CD4-positive, alpha-beta T cell treated with Interleukin-12 subunit alpha and Interleukin-12 subunit beta, for 1 hour (primary cell): ENCODE results near the gene GNPTAB.
A peak's percentile ranks its signal among the peaks of the same experiment; 100 is the strongest.
"Not testable (repeated sequence)": the region's sequence is repeated elsewhere in the genome, so short reads cannot be mapped to it uniquely, and the experiment has no call there.

Experiments used
- DNase-seq: peaks from one replicate; pipeline ENCODE4 v3.0.0-alpha.2; 2020

GNPTAB gene

GRCh38 chr12:101830367-101831325 lies at the start of gene GNPTAB:
TSS of gene GNPTAB (minus strand) at chr12:101830959. CDS start at chr12:101830675, 284 bp downstream.
- DNase-seq, result peak; percentile 96

GRCh38 chr12:101878243-101878821 lies 47.6 kb upstream of the GNPTAB start:
- no peak for DNase-seq

GRCh38 chr12:101877806-101878242 lies 47.1 kb upstream of the GNPTAB start:
- no peak for DNase-seq

- peak; percentile 82 for DNase-seq
Observed at GRCh38 chr12:101876861-101877805, 46.4 kb upstream of the GNPTAB start, which contains the start of gene DRAM1. TSS of gene DRAM1 (plus strand) at chr12:101877580. CDS start at chr12:101877790, 210 bp downstream.

- no peak for DNase-seq
Observed at GRCh38 chr12:101876322-101876860, 45.6 kb upstream of the GNPTAB start.

GRCh38 chr12:101875162-101875561 lies 44.4 kb upstream of the GNPTAB start:
- no peak for DNase-seq

GRCh38 chr12:101870925-101871324 lies 40.2 kb upstream of the GNPTAB start:
- DNase-seq, result no peak

- DNase-seq, result not testable (repeated sequence)
Observed at GRCh38 chr12:101867619-101868018, 36.9 kb upstream of the GNPTAB start.

- no peak for DNase-seq
Observed at GRCh38 chr12:101866615-101867373, 36.0 kb upstream of the GNPTAB start.

- DNase-seq, result no peak
Observed at GRCh38 chr12:101863981-101864380, 33.2 kb upstream of the GNPTAB start.

- DNase-seq, result no peak
Observed at GRCh38 chr12:101862245-101862644, 31.5 kb upstream of the GNPTAB start.

- not testable (repeated sequence) for DNase-seq
Observed at GRCh38 chr12:101861688-101862087, 30.9 kb upstream of the GNPTAB start.

GRCh38 chr12:101859664-101860607 lies 29.2 kb upstream of the GNPTAB start:
- no peak for DNase-seq

- DNase-seq, result no peak
Observed at GRCh38 chr12:101858361-101858760, 27.6 kb upstream of the GNPTAB start.

- no peak for DNase-seq
Observed at GRCh38 chr12:101857043-101857558, 26.3 kb upstream of the GNPTAB start.

GRCh38 chr12:101856614-101857013 lies 25.9 kb upstream of the GNPTAB start:
- not testable (repeated sequence) for DNase-seq

GRCh38 chr12:101855976-101856375 lies 25.2 kb upstream of the GNPTAB start:
- DNase-seq, result no peak

- no peak for DNase-seq
Observed at GRCh38 chr12:101855364-101855884, 24.7 kb upstream of the GNPTAB start.

- no peak for DNase-seq
Observed at GRCh38 chr12:101854747-101855146, 24.0 kb upstream of the GNPTAB start.

- DNase-seq, result no peak
Observed at GRCh38 chr12:101852998-101853397, 22.2 kb upstream of the GNPTAB start.
